K562 (cell line): ENCODE results near the gene WWOX. TPM values are rescaled to one million over a fixed set of nuclear protein-coding genes. Genes with fewer than 3 reads are reported as not detected.

Source experiments
- ATAC-seq: fragments of 200-7000 bp; cut with Tn5 transposase; 3 replicates; pipeline ENCODE4 v1.9.1; 2020; ENCODE audit warnings: moderate library complexity
- BruUV-seq: library from RNA; stranded (reverse); fragments of 400-500 nt; replicated peaks from 2 replicates; lab custom pipeline; 2021; lab: Mats Ljungman, UMichigan
- CTCF ChIA-PET: fragments of 300-600 bp; formaldehyde crosslinking; extraction: SDS; loops from one replicate; lab custom pipeline; 2021; ENCODE audit warnings: low intra/inter-chr PET ratio; lab: Yijun Ruan, JAX
- POLR2A ChIA-PET: fragments of 300-600, 350-650 bp; sonication (Branson Sonifier 250); formaldehyde crosslinking; extraction: SDS; loops from one replicate; lab custom pipeline; 2021; ENCODE audit warnings: antibody characterized with exemption, inconsistent platforms; lab: Yijun Ruan, JAX
- DNase-seq, 4 experiments: peaks; one replicate each; pipeline versions ENCODE4 v3.0.0 to v3.0.0-alpha.2; 2011 to 2018; ENCODE audit warnings: low spot score in 3 of 4, mixed read lengths in 3 of 4; ENCODE audit errors: extremely low read depth in 1 of 4
- FAIRE-seq: peaks from 2 replicates; lab custom pipeline; 2011; peaks lifted over from hg19 to GRCh38; lab: Jason Lieb, UNC
- H2AFZ ChIP-seq: 2 replicates; pipeline ENCODE4 v1.6.0; 2011; ENCODE audit warnings: low read depth, low read length, control low read depth, inconsistent platforms
- H3K27ac ChIP-seq: fragments of 200-600 bp; 3 replicates; pipeline ENCODE4 v1.8.0; 2011; ENCODE audit warnings: low read depth, mild to moderate bottlenecking, control low read depth, inconsistent platforms, low read length, moderate library complexity, mixed read lengths; ENCODE audit errors: extremely low read depth
- H3K27me3 ChIP-seq, 2 experiments: fragments of 300-600 bp in 1 of 2; 2 replicates in 1 of 2; 3 replicates in 1 of 2; pipeline versions ENCODE4 v1.6.0 to v1.8.0; 2011; ENCODE audit warnings: inconsistent platforms in 2 of 2, low read length in 2 of 2, mild to moderate bottlenecking in 1 of 2, mixed read lengths in 1 of 2, moderate library complexity in 1 of 2; ENCODE audit not compliant: control insufficient read depth in 2 of 2, insufficient read depth in 2 of 2
- H3K36me3 ChIP-seq: fragments of 300-600 bp; 3 replicates; pipeline ENCODE4 v1.8.0; 2011; ENCODE audit warnings: mild to moderate bottlenecking, low read length, inconsistent platforms; ENCODE audit not compliant: control insufficient read depth, insufficient read depth
- H3K4me1 ChIP-seq, 2 experiments: fragments of 200-600 bp in 1 of 2; replicated peaks in 1 of 2; 2 replicates in 1 of 2; 3 replicates in 1 of 2; pipeline versions ENCODE4 v1.5.1 to v1.8.0; 2011; ENCODE audit warnings: inconsistent platforms in 2 of 2, low read length in 2 of 2, mild to moderate bottlenecking in 1 of 2, mixed read lengths in 1 of 2, moderate library complexity in 1 of 2; ENCODE audit not compliant: control insufficient read depth in 2 of 2, insufficient read depth in 2 of 2
- H3K4me2 ChIP-seq: 2 replicates; pipeline ENCODE4 v1.6.1; 2011; ENCODE audit warnings: low read length, control low read depth, inconsistent platforms, mixed read lengths; ENCODE audit not compliant: insufficient read depth
- H3K4me3 ChIP-seq: fragments of 200-600 bp; sonication (generic), shearing (Covaris generic); 2 replicates; pipeline ENCODE4 v1.5.1; 2016; ENCODE audit warnings: control low read depth, inconsistent platforms
- H3K79me2 ChIP-seq: fragments of 200-600 bp; 3 replicates; pipeline ENCODE4 v1.8.0; 2011; ENCODE audit warnings: low read length, inconsistent platforms; ENCODE audit not compliant: control insufficient read depth, insufficient read depth
- H3K9ac ChIP-seq, 2 experiments: 2 replicates each; pipeline versions ENCODE4 v1.6.0 to v1.6.1; 2011; ENCODE audit warnings: low read depth in 2 of 2, low read length in 2 of 2, control low read depth in 1 of 2, inconsistent platforms in 1 of 2, mild to moderate bottlenecking in 1 of 2, mixed read lengths in 1 of 2; ENCODE audit not compliant: insufficient read depth in 1 of 2
- H3K9me1 ChIP-seq: one replicate; pipeline ENCODE4 v1.6.0; 2011; ENCODE audit warnings: inconsistent platforms, mild to moderate bottlenecking, low read length, moderate library complexity; ENCODE audit not compliant: control insufficient read depth, insufficient read depth
- H3K9me3 ChIP-seq: replicated peaks from 2 replicates; pipeline ENCODE4 v1.5.1; 2011; ENCODE audit warnings: low read depth, low read length, inconsistent platforms; ENCODE audit not compliant: control insufficient read depth, insufficient read depth
- H4K20me1 ChIP-seq: replicated peaks from 2 replicates; pipeline ENCODE4 v1.6.1; 2011; ENCODE audit warnings: low read length, inconsistent platforms, mixed read lengths; ENCODE audit not compliant: control insufficient read depth, insufficient read depth
- ATF4 ChIP-seq: fragments of 450-650 bp; formaldehyde crosslinking; IDR thresholded peaks from 2 replicates; pipeline ENCODE4 v1.4.0; 2022; ENCODE audit warnings: mild to moderate bottlenecking, moderate library complexity
- EP300 ChIP-seq: IDR thresholded peaks from 2 replicates; pipeline ENCODE4 v1.6.1; 2012; ENCODE audit warnings: low read length, improper control_type of control experiment
- MTF1 ChIP-seq: fragments of 250-450 bp; sonication (Bioruptor Pico); IDR thresholded peaks from 2 replicates; pipeline ENCODE4 v1.9.0; 2021; ENCODE audit warnings: moderate library complexity, mild to moderate bottlenecking, inconsistent platforms, borderline replicate concordance
- TAF7 ChIP-seq: fragments of 450-650 bp; IDR thresholded peaks from 2 replicates; pipeline ENCODE4 v1.6.1; 2016; ENCODE audit warnings: missing genetic modification characterization, missing compliant biosample characterization
- ZBTB5 ChIP-seq: fragments of 450-650 bp; IDR thresholded peaks from 2 replicates; pipeline ENCODE4 v1.6.1; 2017; ENCODE audit warnings: antibody characterized with exemption
- WGBS: fragments of 100-300 bp; shearing (Covaris generic); methylation state at CpG from one replicate; pipeline ENCODE4 v1.1.6; 2016; ENCODE audit warnings: low coverage, mixed read lengths; ENCODE audit not compliant: insufficient coverage; ENCODE audit errors: missing lambda C conversion rate; 5-methylcytosine and 5-hydroxymethylcytosine counted together
- in situ Hi-C: fragments of 300-500 bp; cut with MboI; formaldehyde crosslinking; loops from 4 replicates; pipeline ENCODE4 v1.15.0; 2018; ENCODE audit warnings: inconsistent platforms, mixed read lengths
- intact Hi-C: fragments of 100-400 bp; cut with micrococcal nuclease; formaldehyde crosslinking; loops from 2 replicates; pipeline ENCODE4 v1.14.2; 2022
- polyA plus RNA-seq, 8 experiments: library from polyadenylated mRNA; depleted of rRNA in 4 of 8; stranded (reverse) in 5 of 8; unstranded in 3 of 8; fragments of >200 nt; fragmentation: Nextera tagmentation in 2 of 8; fragmentation: Illumina TruSeq in 1 of 8; extraction: Ambion mirVana in 2 of 8; extraction: Trizol in 1 of 8; gene quantifications; 2 replicates each; pipeline versions ENCODE4 v1.2.1 to v1.2.3, GENCODE V29; 2011 to 2014; ENCODE audit warnings: inconsistent platforms in 1 of 8, missing spikeins in 1 of 8
- total RNA-seq, 7 experiments: library from RNA; depleted of rRNA in 6 of 7; stranded (reverse); fragments of >200 nt in 6 of 7; fragmentation: Illumina TruSeq in 2 of 7; extraction: Trizol in 2 of 7; gene quantifications; 2 replicates each; pipeline versions ENCODE4 v1.2.1 to v1.2.3, GENCODE V29; 2011 to 2021; ENCODE audit warnings: low replicate concordance in 1 of 7
- TF ChIP-seq, protein P1 (sequence below): sonication (generic); formaldehyde crosslinking; IDR thresholded peaks from 2 replicates; pipeline ENCODE4 v1.8.0; 2023; ENCODE audit warnings: missing genetic modification reagents, mild to moderate bottlenecking, borderline replicate concordance

Gene WWOX
- total and polyA plus RNA-seq, 9 of the 15 experiments (the other 6 are each of a cell fraction or from before 2014, with no cell fraction given), result 1.6 to 22.7 (median 8.1) TPM

- no peak for DNase-seq
- FAIRE-seq, result no peak
- H3K9me3 ChIP-seq, result no peaks in the 10 kb centered on the region
- H3K4me2 ChIP-seq, result no peak overlapping the region
- H3K9ac ChIP-seq, result no peak overlapping the region
- intact Hi-C loops, result no loop called here
- H3K27ac ChIP-seq, result no peak overlapping the region
- no peak overlapping the region for H3K4me3 ChIP-seq
- BruUV-seq, result no TSS peak
- no peaks in the 10 kb centered on the region for H4K20me1 ChIP-seq
- ATAC-seq, result no peak
- H3K27me3 ChIP-seq, result 0 out of 5 replicates have a peak, but pooled peaks cover under 1 to 4% of the 10 kb centered on the region in 2 experiments
- in situ Hi-C loops, result no loop called here
- H3K79me2 ChIP-seq, result no peaks in the 10 kb centered on the region
- CTCF ChIA-PET, result no interaction called here
- POLR2A ChIA-PET, result no interaction called here
- H3K9me1 ChIP-seq, result no peaks in the 10 kb centered on the region
- H3K36me3 ChIP-seq, result no peaks in the 10 kb centered on the region
- H3K4me1 ChIP-seq, result no peaks in the 10 kb centered on the region
- no peak overlapping the region for H2AFZ ChIP-seq
- 5% methylated on average over 3 of the region's 3 CpGs for WGBS
- no peak for TF ChIP-seq ZBTB5
- TF ChIP-seq, protein P1, sequence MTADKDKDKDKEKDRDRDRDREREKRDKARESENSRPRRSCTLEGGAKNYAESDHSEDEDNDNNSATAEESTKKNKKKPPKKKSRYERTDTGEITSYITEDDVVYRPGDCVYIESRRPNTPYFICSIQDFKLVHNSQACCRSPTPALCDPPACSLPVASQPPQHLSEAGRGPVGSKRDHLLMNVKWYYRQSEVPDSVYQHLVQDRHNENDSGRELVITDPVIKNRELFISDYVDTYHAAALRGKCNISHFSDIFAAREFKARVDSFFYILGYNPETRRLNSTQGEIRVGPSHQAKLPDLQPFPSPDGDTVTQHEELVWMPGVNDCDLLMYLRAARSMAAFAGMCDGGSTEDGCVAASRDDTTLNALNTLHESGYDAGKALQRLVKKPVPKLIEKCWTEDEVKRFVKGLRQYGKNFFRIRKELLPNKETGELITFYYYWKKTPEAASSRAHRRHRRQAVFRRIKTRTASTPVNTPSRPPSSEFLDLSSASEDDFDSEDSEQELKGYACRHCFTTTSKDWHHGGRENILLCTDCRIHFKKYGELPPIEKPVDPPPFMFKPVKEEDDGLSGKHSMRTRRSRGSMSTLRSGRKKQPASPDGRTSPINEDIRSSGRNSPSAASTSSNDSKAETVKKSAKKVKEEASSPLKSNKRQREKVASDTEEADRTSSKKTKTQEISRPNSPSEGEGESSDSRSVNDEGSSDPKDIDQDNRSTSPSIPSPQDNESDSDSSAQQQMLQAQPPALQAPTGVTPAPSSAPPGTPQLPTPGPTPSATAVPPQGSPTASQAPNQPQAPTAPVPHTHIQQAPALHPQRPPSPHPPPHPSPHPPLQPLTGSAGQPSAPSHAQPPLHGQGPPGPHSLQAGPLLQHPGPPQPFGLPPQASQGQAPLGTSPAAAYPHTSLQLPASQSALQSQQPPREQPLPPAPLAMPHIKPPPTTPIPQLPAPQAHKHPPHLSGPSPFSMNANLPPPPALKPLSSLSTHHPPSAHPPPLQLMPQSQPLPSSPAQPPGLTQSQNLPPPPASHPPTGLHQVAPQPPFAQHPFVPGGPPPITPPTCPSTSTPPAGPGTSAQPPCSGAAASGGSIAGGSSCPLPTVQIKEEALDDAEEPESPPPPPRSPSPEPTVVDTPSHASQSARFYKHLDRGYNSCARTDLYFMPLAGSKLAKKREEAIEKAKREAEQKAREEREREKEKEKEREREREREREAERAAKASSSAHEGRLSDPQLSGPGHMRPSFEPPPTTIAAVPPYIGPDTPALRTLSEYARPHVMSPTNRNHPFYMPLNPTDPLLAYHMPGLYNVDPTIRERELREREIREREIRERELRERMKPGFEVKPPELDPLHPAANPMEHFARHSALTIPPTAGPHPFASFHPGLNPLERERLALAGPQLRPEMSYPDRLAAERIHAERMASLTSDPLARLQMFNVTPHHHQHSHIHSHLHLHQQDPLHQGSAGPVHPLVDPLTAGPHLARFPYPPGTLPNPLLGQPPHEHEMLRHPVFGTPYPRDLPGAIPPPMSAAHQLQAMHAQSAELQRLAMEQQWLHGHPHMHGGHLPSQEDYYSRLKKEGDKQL (CRISPR knock-in tag), result no peak
- no peak for TF ChIP-seq MTF1 (CRISPR knock-in tag)
- TF ChIP-seq ATF4 (CRISPR knock-in tag), result no peak
- no peak for TF ChIP-seq TAF7
- no peak for TF ChIP-seq EP300
These were observed 652.1 kb downstream of the WWOX start for GRCh38 chr16:78751601-78752000.
